GM12878 (cell line): ENCODE measurements around the gene NOVA1. TPM values are rescaled to one million over a fixed set of nuclear protein-coding genes. Genes with fewer than 3 reads are reported as not detected.

Experiments
- ATAC-seq: fragments of 200-7000 bp; cut with Tn5 transposase; 3 replicates; pipeline ENCODE4 v1.9.1; 2020; ENCODE audit warnings: mild to moderate bottlenecking, moderate library complexity
- BruUV-seq: library from RNA; stranded (reverse); fragments of 400-500 nt; replicated peaks from 2 replicates; lab custom pipeline; 2021; lab: Mats Ljungman, UMichigan
- CTCF ChIA-PET: fragments of 300-600 bp; sonication (Branson Sonifier 250); formaldehyde crosslinking; extraction: SDS; loops from one replicate; lab custom pipeline; 2021; ENCODE audit warnings: inconsistent platforms; lab: Yijun Ruan, JAX
- POLR2A ChIA-PET: fragments of 350-600 bp; formaldehyde crosslinking; extraction: SDS; loops from one replicate; lab custom pipeline; 2021; ENCODE audit warnings: inconsistent platforms; lab: Charles Lee
- RAD21 ChIA-PET: fragments of 300-600 bp; sonication (Branson Sonifier 250); formaldehyde crosslinking; loops from one replicate; lab custom pipeline; 2023; ENCODE audit warnings: antibody characterized with exemption; ENCODE audit not compliant: unreplicated experiment; lab: Charles Lee
- SMC1A ChIA-PET: fragments of 300-600 bp; sonication (Branson Sonifier 250); formaldehyde crosslinking; loops from one replicate; lab custom pipeline; 2023; ENCODE audit not compliant: unreplicated experiment, uncharacterized antibody; lab: Charles Lee
- DNase-seq: peaks from one replicate; pipeline ENCODE4 v3.0.0-alpha.2; 2011; ENCODE audit warnings: low read depth, low spot score
- FAIRE-seq: peaks from 3 replicates; lab custom pipeline; 2011; peaks lifted over from hg19 to GRCh38; lab: Jason Lieb, UNC
- H2AFZ ChIP-seq: 2 replicates; pipeline ENCODE4 v1.6.0; 2011; ENCODE audit warnings: low read depth, low read length, control low read depth; ENCODE audit not compliant: control insufficient read depth
- H3K27ac ChIP-seq: 2 replicates; pipeline ENCODE4 v1.5.1; 2011; ENCODE audit warnings: control low read depth; ENCODE audit not compliant: control insufficient read depth, insufficient read depth
- H3K27me3 ChIP-seq, 2 experiments: replicated peaks in 1 of 2; 2 replicates each; pipeline versions ENCODE4 v1.6.0 to v1.6.1; 2011; ENCODE audit warnings: low read length in 1 of 2; ENCODE audit not compliant: control insufficient read depth in 2 of 2, insufficient read depth in 2 of 2
- H3K36me3 ChIP-seq, 2 experiments: 2 replicates each; pipeline ENCODE4 v1.5.1; 2011; ENCODE audit warnings: low read length in 1 of 2; ENCODE audit not compliant: control insufficient read depth in 2 of 2, insufficient read depth in 2 of 2
- H3K4me1 ChIP-seq: 2 replicates; pipeline ENCODE4 v1.6.1; 2011; ENCODE audit warnings: mild to moderate bottlenecking, low read length, moderate library complexity, mixed read lengths; ENCODE audit not compliant: control insufficient read depth, insufficient read depth
- H3K4me2 ChIP-seq: 2 replicates; pipeline ENCODE4 v1.6.0; 2011; ENCODE audit warnings: control low read depth; ENCODE audit not compliant: control insufficient read depth, insufficient read depth
- H3K4me3 ChIP-seq: fragments of 200-600 bp; sonication (generic); 2 replicates; pipeline ENCODE4 v1.5.1; 2016
- H3K79me2 ChIP-seq: 2 replicates; pipeline ENCODE4 v1.6.0; 2011; ENCODE audit warnings: low read length; ENCODE audit not compliant: control insufficient read depth, insufficient read depth
- H3K9ac ChIP-seq: 2 replicates; pipeline ENCODE4 v1.8.0; 2011; ENCODE audit warnings: low read length, control low read depth, mixed read lengths; ENCODE audit not compliant: control insufficient read depth, insufficient read depth
- H3K9me3 ChIP-seq: replicated peaks from 3 replicates; pipeline ENCODE4 v1.5.1; 2011; ENCODE audit warnings: mild to moderate bottlenecking, low read length; ENCODE audit not compliant: control insufficient read depth, insufficient read depth
- H4K20me1 ChIP-seq: 2 replicates; pipeline ENCODE4 v1.6.0; 2011; ENCODE audit not compliant: control insufficient read depth, insufficient read depth
- CBX5 ChIP-seq: sonication (generic); IDR thresholded peaks from 2 replicates; pipeline ENCODE4 v1.6.1; 2016; ENCODE audit warnings: low read depth, moderate library complexity, mild to moderate bottlenecking, inconsistent platforms
- DPF2 ChIP-seq: fragments of 450-650 bp; IDR thresholded peaks from 2 replicates; pipeline ENCODE4 v1.6.1; 2017; ENCODE audit warnings: mild to moderate bottlenecking
- EZH2 ChIP-seq: IDR thresholded peaks from 2 replicates; pipeline ENCODE4 v1.6.1; 2012; ENCODE audit warnings: low read depth, mild to moderate bottlenecking, control low read depth, inconsistent platforms, low read length, borderline replicate concordance; ENCODE audit not compliant: control insufficient read depth
- KAT2A ChIP-seq: conservative IDR thresholded peaks from 2 replicates; pipeline ENCODE4 v1.6.1; 2011; ENCODE audit warnings: low read depth, low read length; ENCODE audit not compliant: control insufficient read depth
- MXI1 ChIP-seq: fragments of 150-350 bp; IDR thresholded peaks from 2 replicates; pipeline ENCODE4 v1.6.1; 2011; ENCODE audit warnings: low read depth, mild to moderate bottlenecking, inconsistent platforms, low read length, improper control_type of control experiment
- NBN ChIP-seq: fragments of 450-650 bp; IDR thresholded peaks from 2 replicates; pipeline ENCODE4 v1.6.1; 2016
- RCOR1 ChIP-seq: conservative IDR thresholded peaks from 2 replicates; pipeline ENCODE4 v1.6.1; 2012; ENCODE audit warnings: low read depth, low read length, improper control_type of control experiment
- SREBF2 ChIP-seq: IDR thresholded peaks from 2 replicates; pipeline ENCODE4 v1.6.1; 2012; ENCODE audit warnings: mild to moderate bottlenecking, low read length
- SUPT20H ChIP-seq: IDR thresholded peaks from 2 replicates; pipeline ENCODE4 v1.6.1; 2011; ENCODE audit warnings: low read depth, mild to moderate bottlenecking, low read length, moderate library complexity, borderline replicate concordance; ENCODE audit not compliant: control insufficient read depth
- YBX1 ChIP-seq: fragments of 450-650 bp; IDR thresholded peaks from 2 replicates; pipeline ENCODE4 v1.6.1; 2016; ENCODE audit warnings: antibody characterized with exemption
- ZBED1 ChIP-seq: IDR thresholded peaks from 2 replicates; pipeline ENCODE4 v1.6.1; 2016; ENCODE audit warnings: borderline replicate concordance
- WGBS: methylation state at CpG from one replicate; pipeline ENCODE4 v1.1.6; 2016; ENCODE audit warnings: low lambda C conversion rate; ENCODE audit not compliant: insufficient replicate concordance, insufficient coverage; ENCODE audit errors: missing lambda C conversion rate; 5-methylcytosine and 5-hydroxymethylcytosine counted together
- in situ Hi-C: fragments of 300-500 bp; cut with MboI; formaldehyde crosslinking; loops from 9 replicates; pipeline ENCODE4 v1.14.3; 2018; ENCODE audit warnings: mixed read lengths
- intact Hi-C: fragments of 100-400 bp; cut with micrococcal nuclease; formaldehyde crosslinking; loops from one replicate; pipeline ENCODE4 v1.14.2; 2022; ENCODE audit not compliant: unreplicated experiment
- polyA plus RNA-seq, 11 experiments: library from polyadenylated mRNA; depleted of rRNA in 4 of 11; unstranded in 6 of 11; stranded (reverse) in 5 of 11; fragments of >200 nt; fragmentation: Nextera tagmentation in 4 of 11; fragmentation: Illumina TruSeq in 1 of 11; extraction: Ambion mirVana in 4 of 11; extraction: Trizol in 1 of 11; gene quantifications; 1 replicate in 1 of 11; 2 replicates in 10 of 11; pipeline versions ENCODE4 v1.2.1 to v1.2.3, GENCODE V29; 2011 to 2016; ENCODE audit warnings: inconsistent platforms in 2 of 11, missing spikeins in 2 of 11, low read depth in 1 of 11
- total RNA-seq, 4 experiments: library from RNA; depleted of rRNA in 3 of 4; stranded (reverse); fragments of >200 nt in 3 of 4; fragmentation: Illumina TruSeq in 1 of 4; extraction: Trizol in 1 of 4; gene quantifications; 2 replicates each; pipeline versions ENCODE4 v1.2.1 to v1.2.3, GENCODE V29; 2013 to 2021
- TF ChIP-seq, protein P1 (sequence below): IDR thresholded peaks from 2 replicates; pipeline ENCODE4 v1.6.1; 2011; ENCODE audit warnings: mild to moderate bottlenecking, low read depth, low read length, moderate library complexity; ENCODE audit not compliant: insufficient replicate concordance
- TF ChIP-seq, protein P2 (sequence below): fragments of 150-350 bp; IDR thresholded peaks from 2 replicates; pipeline ENCODE4 v1.6.1; 2016; ENCODE audit warnings: low read depth, low read length
- TF ChIP-seq, protein P3 (sequence below): IDR thresholded peaks from 2 replicates; pipeline ENCODE4 v1.6.1; 2011; ENCODE audit warnings: borderline replicate concordance, low read depth, mild to moderate bottlenecking, moderate library complexity, low read length; ENCODE audit not compliant: insufficient read depth, poor library complexity, severe bottlenecking
- TF ChIP-seq, protein P4 (sequence below): fragments of 450-650 bp; IDR thresholded peaks from 2 replicates; pipeline ENCODE4 v1.6.1; 2017; ENCODE audit warnings: mild to moderate bottlenecking

NOVA1 gene
- total and polyA plus RNA-seq, 10 of the 15 experiments (the other 5 are each of a cell fraction or from before 2014, with no cell fraction given), result 0.05 to 0.41 TPM; not detected in 8

DNA sequence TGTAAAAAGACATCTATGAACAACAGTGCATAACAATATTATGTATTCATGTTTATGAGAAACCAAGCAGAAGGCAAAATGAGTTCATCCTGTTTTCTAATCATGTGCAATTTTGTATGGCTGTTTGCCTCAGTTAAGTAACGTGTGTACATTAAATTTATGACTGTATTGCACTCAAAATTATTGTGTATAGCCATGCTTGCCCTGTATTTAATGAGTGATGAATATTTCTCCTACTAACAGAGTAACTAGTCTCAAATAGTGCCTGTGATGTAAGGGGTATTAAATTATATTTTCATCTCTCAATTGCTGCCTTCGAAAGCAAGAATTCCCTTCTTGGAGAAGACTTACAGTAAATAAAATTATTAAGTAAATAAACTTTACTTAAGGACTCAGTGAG is 154.2 kb downstream of the NOVA1 start:
- 0% methylated on average over 2 of the region's 2 CpGs for WGBS
- no peak for DNase-seq
- no TSS peak for BruUV-seq
- no peak overlapping the region for H3K27ac ChIP-seq
- ChIA-PET POLR2A (no interaction called here), RAD21 (no interaction called here), CTCF (no interaction called here), SMC1A (no interaction called here)
- no peaks in the 10 kb centered on the region for H3K79me2 ChIP-seq
- TF ChIP-seq DPF2, result no peak
- no peak for TF ChIP-seq KAT2A
- TF ChIP-seq, protein P1, sequence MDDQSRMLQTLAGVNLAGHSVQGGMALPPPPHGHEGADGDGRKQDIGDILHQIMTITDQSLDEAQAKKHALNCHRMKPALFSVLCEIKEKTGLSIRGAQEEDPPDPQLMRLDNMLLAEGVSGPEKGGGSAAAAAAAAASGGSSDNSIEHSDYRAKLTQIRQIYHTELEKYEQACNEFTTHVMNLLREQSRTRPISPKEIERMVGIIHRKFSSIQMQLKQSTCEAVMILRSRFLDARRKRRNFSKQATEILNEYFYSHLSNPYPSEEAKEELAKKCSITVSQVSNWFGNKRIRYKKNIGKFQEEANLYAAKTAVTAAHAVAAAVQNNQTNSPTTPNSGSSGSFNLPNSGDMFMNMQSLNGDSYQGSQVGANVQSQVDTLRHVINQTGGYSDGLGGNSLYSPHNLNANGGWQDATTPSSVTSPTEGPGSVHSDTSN, result no peak
- TF ChIP-seq SUPT20H, result no peak
- TF ChIP-seq EZH2, result no peak
- no peak for TF ChIP-seq CBX5
- TF ChIP-seq MXI1, result no peak
- no peak for TF ChIP-seq SREBF2
- no peak for TF ChIP-seq RCOR1
- TF ChIP-seq, protein P2, sequence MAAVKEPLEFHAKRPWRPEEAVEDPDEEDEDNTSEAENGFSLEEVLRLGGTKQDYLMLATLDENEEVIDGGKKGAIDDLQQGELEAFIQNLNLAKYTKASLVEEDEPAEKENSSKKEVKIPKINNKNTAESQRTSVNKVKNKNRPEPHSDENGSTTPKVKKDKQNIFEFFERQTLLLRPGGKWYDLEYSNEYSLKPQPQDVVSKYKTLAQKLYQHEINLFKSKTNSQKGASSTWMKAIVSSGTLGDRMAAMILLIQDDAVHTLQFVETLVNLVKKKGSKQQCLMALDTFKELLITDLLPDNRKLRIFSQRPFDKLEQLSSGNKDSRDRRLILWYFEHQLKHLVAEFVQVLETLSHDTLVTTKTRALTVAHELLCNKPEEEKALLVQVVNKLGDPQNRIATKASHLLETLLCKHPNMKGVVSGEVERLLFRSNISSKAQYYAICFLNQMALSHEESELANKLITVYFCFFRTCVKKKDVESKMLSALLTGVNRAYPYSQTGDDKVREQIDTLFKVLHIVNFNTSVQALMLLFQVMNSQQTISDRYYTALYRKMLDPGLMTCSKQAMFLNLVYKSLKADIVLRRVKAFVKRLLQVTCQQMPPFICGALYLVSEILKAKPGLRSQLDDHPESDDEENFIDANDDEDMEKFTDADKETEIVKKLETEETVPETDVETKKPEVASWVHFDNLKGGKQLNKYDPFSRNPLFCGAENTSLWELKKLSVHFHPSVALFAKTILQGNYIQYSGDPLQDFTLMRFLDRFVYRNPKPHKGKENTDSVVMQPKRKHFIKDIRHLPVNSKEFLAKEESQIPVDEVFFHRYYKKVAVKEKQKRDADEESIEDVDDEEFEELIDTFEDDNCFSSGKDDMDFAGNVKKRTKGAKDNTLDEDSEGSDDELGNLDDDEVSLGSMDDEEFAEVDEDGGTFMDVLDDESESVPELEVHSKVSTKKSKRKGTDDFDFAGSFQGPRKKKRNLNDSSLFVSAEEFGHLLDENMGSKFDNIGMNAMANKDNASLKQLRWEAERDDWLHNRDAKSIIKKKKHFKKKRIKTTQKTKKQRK, result no peak
- no peak for TF ChIP-seq YBX1
- TF ChIP-seq, protein P3, sequence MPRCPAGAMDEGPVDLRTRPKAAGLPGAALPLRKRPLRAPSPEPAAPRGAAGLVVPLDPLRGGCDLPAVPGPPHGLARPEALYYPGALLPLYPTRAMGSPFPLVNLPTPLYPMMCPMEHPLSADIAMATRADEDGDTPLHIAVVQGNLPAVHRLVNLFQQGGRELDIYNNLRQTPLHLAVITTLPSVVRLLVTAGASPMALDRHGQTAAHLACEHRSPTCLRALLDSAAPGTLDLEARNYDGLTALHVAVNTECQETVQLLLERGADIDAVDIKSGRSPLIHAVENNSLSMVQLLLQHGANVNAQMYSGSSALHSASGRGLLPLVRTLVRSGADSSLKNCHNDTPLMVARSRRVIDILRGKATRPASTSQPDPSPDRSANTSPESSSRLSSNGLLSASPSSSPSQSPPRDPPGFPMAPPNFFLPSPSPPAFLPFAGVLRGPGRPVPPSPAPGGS, result no peak
- TF ChIP-seq, protein P4, sequence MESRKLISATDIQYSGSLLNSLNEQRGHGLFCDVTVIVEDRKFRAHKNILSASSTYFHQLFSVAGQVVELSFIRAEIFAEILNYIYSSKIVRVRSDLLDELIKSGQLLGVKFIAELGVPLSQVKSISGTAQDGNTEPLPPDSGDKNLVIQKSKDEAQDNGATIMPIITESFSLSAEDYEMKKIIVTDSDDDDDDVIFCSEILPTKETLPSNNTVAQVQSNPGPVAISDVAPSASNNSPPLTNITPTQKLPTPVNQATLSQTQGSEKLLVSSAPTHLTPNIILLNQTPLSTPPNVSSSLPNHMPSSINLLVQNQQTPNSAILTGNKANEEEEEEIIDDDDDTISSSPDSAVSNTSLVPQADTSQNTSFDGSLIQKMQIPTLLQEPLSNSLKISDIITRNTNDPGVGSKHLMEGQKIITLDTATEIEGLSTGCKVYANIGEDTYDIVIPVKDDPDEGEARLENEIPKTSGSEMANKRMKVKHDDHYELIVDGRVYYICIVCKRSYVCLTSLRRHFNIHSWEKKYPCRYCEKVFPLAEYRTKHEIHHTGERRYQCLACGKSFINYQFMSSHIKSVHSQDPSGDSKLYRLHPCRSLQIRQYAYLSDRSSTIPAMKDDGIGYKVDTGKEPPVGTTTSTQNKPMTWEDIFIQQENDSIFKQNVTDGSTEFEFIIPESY, result no peak
- no peak for TF ChIP-seq NBN
- TF ChIP-seq ZBED1, result no peak
- intact Hi-C loops (no loop called here), in situ Hi-C loops (no loop called here)
- no peak overlapping the region for H2AFZ ChIP-seq
- no peak for ATAC-seq
- no peak for FAIRE-seq
- no peaks in the 10 kb centered on the region for H3K4me1 ChIP-seq
- H3K9ac ChIP-seq, result no peak overlapping the region
- H3K36me3 ChIP-seq, result no peaks in the 10 kb centered on the region
- no peaks in the 10 kb centered on the region for H3K9me3 ChIP-seq
- no peak overlapping the region for H3K4me3 ChIP-seq
- no peaks in the 10 kb centered on the region for H3K27me3 ChIP-seq
- no peak overlapping the region for H3K4me2 ChIP-seq
- no peaks in the 10 kb centered on the region for H4K20me1 ChIP-seq
